Measurements from ENCODE around the gene POU5F1. TPM values are rescaled to one million over a fixed set of nuclear protein-coding genes. Genes with fewer than 3 reads are reported as not detected.

POU5F1 gene
- total and polyA plus RNA-seq, 2 donors from 2014 or later = 7.9 to 19.9 TPM

- no peak overlapping the region for H3K9ac ChIP-seq (ENCODE audit: low read length in 3 of 3)
- FAIRE-seq (no peak), DNase-seq (peak in 1 of 5 donors; percentile 69)
- H3K9me3 ChIP-seq (ENCODE audit: control insufficient read depth in 2 of 3, insufficient read depth in 1 of 3, low read length in 3 of 3) = no peaks in the 10 kb centered on the region
- intact Hi-C loops (cut with DNase I) = no loop called here
- H3K4me3 ChIP-seq (ENCODE audit: low read length in 3 of 3) = no peak overlapping the region
- no peak overlapping the region for H3K27ac ChIP-seq (ENCODE audit: low read depth in 2 of 2, low read length in 2 of 2)
- no peaks in the 10 kb centered on the region for H3K27me3 ChIP-seq (ENCODE audit: control insufficient read depth, insufficient read depth, low read length)
- peaks cover 0 to 11% (median 0%) of the 10 kb centered on the region in 3 donors for H3K4me1 ChIP-seq (ENCODE audit: control insufficient read depth in 2 of 3, insufficient read depth in 2 of 3, low read depth in 1 of 3, low read length in 3 of 3)
- no peak for TF ChIP-seq CTCF (IDR thresholded peaks at IDR 0.05; ENCODE audit: borderline replicate concordance, extremely low read depth, insufficient read depth)
- no peaks in the 10 kb centered on the region for H3K36me3 ChIP-seq (ENCODE audit: control insufficient read depth in 2 of 3, insufficient read depth in 3 of 3, low read length in 3 of 3)
Measured at GRCh38 chr6:31121131-31121790, 49.2 kb downstream of the POU5F1 start.

GRCh38 chr6:31120151-31120915 is 50.1 kb downstream of the POU5F1 start, which contains the start of gene CDSN:
Gene CDSN, minus strand, starts transcription at chr6:31120446. Its CDS starts 27 bp downstream, at chr6:31120419.
- Histone ChIP-seq H3K4me3 (ENCODE audit: low read length in 3 of 3) (no peak within 1 kb of the TSS), H3K9me3 (ENCODE audit: control insufficient read depth in 2 of 3, insufficient read depth in 1 of 3, low read length in 3 of 3) (no peaks in the 10 kb centered on the region), H3K9ac (ENCODE audit: low read length in 3 of 3) (no peak within 1 kb of the TSS), H3K4me1 (ENCODE audit: control insufficient read depth in 2 of 3, insufficient read depth in 2 of 3, low read depth in 1 of 3, low read length in 3 of 3) (peaks cover 0 to 11% (median 0%) of the 10 kb centered on the region in 3 donors), H3K27me3 (ENCODE audit: control insufficient read depth, insufficient read depth, low read length) (no peaks in the 10 kb centered on the region), H3K27ac (ENCODE audit: low read depth in 2 of 2, low read length in 2 of 2) (no peak within 1 kb of the TSS), H3K36me3 (ENCODE audit: control insufficient read depth in 2 of 3, insufficient read depth in 3 of 3, low read length in 3 of 3) (no peaks in the 10 kb centered on the region)
- FAIRE-seq = no peak
- TF ChIP-seq CTCF (IDR thresholded peaks at IDR 0.05; ENCODE audit: borderline replicate concordance, extremely low read depth, insufficient read depth) = no peak
- intact Hi-C loops (cut with DNase I) = no loop called here
- DNase-seq = peak in 1 of 5 donors; percentile 74

GRCh38 chr6:31118178-31118577 is 52.3 kb downstream of the POU5F1 start:
- Histone ChIP-seq H3K27ac (ENCODE audit: low read depth in 2 of 2, low read length in 2 of 2) (no peak overlapping the region), H3K9me3 (ENCODE audit: control insufficient read depth in 2 of 3, insufficient read depth in 1 of 3, low read length in 3 of 3) (no peaks in the 10 kb centered on the region), H3K9ac (ENCODE audit: low read length in 3 of 3) (no peak overlapping the region), H3K36me3 (ENCODE audit: control insufficient read depth in 2 of 3, insufficient read depth in 3 of 3, low read length in 3 of 3) (no peaks in the 10 kb centered on the region), H3K4me1 (ENCODE audit: control insufficient read depth in 2 of 3, insufficient read depth in 2 of 3, low read depth in 1 of 3, low read length in 3 of 3) (peaks cover 0 to 10% (median 0%) of the 10 kb centered on the region in 3 donors), H3K4me3 (ENCODE audit: low read length in 3 of 3) (no peak overlapping the region), H3K27me3 (ENCODE audit: control insufficient read depth, insufficient read depth, low read length) (no peaks in the 10 kb centered on the region)
- DNase-seq = peak in 1 of 5 donors; percentile 42
- no peak for FAIRE-seq
- intact Hi-C loops (cut with DNase I) = no loop called here
- no peak for TF ChIP-seq CTCF (IDR thresholded peaks at IDR 0.05; ENCODE audit: borderline replicate concordance, extremely low read depth, insufficient read depth)

All from kidney (tissue), 14 donors.